ENCODE results near the gene WDR37.

The WDR37 gene

GRCh38 chr10:1074748-1075308 is 18.6 kb downstream of the WDR37 start:
- no peak for DNase-seq (ENCODE audit: low spot score)

GRCh38 chr10:1078668-1079067 is 22.5 kb downstream of the WDR37 start:
- no peak for DNase-seq (ENCODE audit: low spot score)

GRCh38 chr10:1083581-1083980 is 27.4 kb downstream of the WDR37 start:
- no peak for DNase-seq (ENCODE audit: low spot score)

GRCh38 chr10:1084011-1084950 is 28.1 kb downstream of the WDR37 start:
- DNase-seq (ENCODE audit: low spot score) = no peak

- DNase-seq (ENCODE audit: low spot score) = no peak
Measured at GRCh38 chr10:1085258-1085657, 29.1 kb downstream of the WDR37 start.

- DNase-seq (ENCODE audit: low spot score) = no peak
Measured at GRCh38 chr10:1086787-1087186, 30.6 kb downstream of the WDR37 start.

- DNase-seq (ENCODE audit: low spot score) = no peak
Measured at GRCh38 chr10:1089017-1089689, 33.0 kb downstream of the WDR37 start.

- no peak for DNase-seq (ENCODE audit: low spot score)
Measured at GRCh38 chr10:1090696-1091095, 34.5 kb downstream of the WDR37 start.

GRCh38 chr10:1093696-1094095 is 37.5 kb downstream of the WDR37 start:
- no peak for DNase-seq (ENCODE audit: low spot score)

- DNase-seq (ENCODE audit: low spot score) = peak; percentile 14
Measured at GRCh38 chr10:1094112-1095057, 38.2 kb downstream of the WDR37 start.

- no peak for DNase-seq (ENCODE audit: low spot score)
Measured at GRCh38 chr10:1095498-1095897, 39.3 kb downstream of the WDR37 start.

GRCh38 chr10:1096287-1096889 is 40.2 kb downstream of the WDR37 start:
- no peak for DNase-seq (ENCODE audit: low spot score)

- DNase-seq (ENCODE audit: low spot score) = no peak
Measured at GRCh38 chr10:1097436-1097835, 41.3 kb downstream of the WDR37 start.

- no peak for DNase-seq (ENCODE audit: low spot score)
Measured at GRCh38 chr10:1100143-1100542, 44.0 kb downstream of the WDR37 start.

GRCh38 chr10:1100691-1101368 is 44.6 kb downstream of the WDR37 start:
- peak; percentile 54 for DNase-seq (ENCODE audit: low spot score)

GRCh38 chr10:1101946-1102345 is 45.8 kb downstream of the WDR37 start:
- peak; percentile 36 for DNase-seq (ENCODE audit: low spot score)

GRCh38 chr10:1102416-1102815 is 46.2 kb downstream of the WDR37 start:
- peak; percentile 23 for DNase-seq (ENCODE audit: low spot score)

GRCh38 chr10:1102831-1103230 is 46.6 kb downstream of the WDR37 start:
- peak; percentile 50 for DNase-seq (ENCODE audit: low spot score)

- no peak for DNase-seq (ENCODE audit: low spot score)
Measured at GRCh38 chr10:1103551-1103950, 47.4 kb downstream of the WDR37 start.

GRCh38 chr10:1104971-1105370 is 48.8 kb downstream of the WDR37 start:
- DNase-seq (ENCODE audit: low spot score) = no peak

GRCh38 chr10:1107004-1107403 is 50.8 kb downstream of the WDR37 start:
- DNase-seq (ENCODE audit: low spot score) = no peak

All from left forelimb (tissue), 1 donor.